GM21737 (cell line): ENCODE results near the gene RAD23A.

ENCODE experiments used
- ATAC-seq: cut with Tn5 transposase; IDR thresholded peaks from one replicate; pipeline ENCODE4 v1.9.1; 2021; ENCODE audit warnings: mild to moderate bottlenecking, moderate library complexity; ENCODE audit not compliant: unreplicated experiment

The RAD23A gene

GRCh38 chr19:12984143-12984627, 38.5 kb downstream of the RAD23A start:
- ATAC-seq, result no peak

DNA sequence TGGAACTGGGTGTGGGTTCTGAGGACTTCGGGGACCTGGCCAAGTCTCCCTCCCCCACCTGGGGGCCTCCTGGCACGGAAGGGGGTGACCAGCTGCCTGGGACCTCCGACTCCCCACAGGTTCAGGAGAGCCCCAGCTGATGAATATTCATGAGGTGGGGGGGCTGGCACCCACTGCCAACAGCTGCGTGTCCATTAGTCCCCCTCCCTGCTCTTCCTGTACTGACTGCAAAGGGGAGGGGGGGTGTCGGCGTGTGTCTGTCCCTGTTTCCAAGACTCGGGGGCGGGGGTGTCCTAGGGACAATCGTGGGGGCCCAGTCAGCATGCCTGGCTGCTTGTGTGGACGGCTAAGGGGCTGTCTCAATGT, 39.0 kb downstream of the RAD23A start:
- ATAC-seq, result no peak

- ATAC-seq, result no peak
Measured at GRCh38 chr19:12985049-12985776, 39.6 kb downstream of the RAD23A start.

DNA sequence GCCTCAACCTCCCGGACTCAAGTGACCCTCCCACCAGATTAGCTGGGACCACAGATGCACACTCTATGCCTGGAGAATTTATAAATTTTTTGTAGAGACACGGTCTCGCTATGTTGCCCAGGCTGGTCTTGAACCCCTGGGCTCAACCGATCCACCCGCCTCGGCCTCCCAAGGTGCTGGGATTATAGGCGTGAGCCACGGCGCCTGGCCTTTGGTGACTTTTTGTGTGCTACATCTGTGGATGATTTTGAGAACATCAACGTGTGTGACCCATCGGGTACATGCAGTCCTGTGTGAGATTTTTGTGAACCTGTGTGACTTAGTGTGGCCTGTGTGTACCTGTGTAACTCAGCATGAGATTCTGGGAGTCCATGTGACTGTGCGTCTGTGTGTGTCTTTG, 41.1 kb downstream of the RAD23A start:
- no peak for ATAC-seq

- ATAC-seq, result no peak
Measured at GRCh38 chr19:12987190-12987589, 41.5 kb downstream of the RAD23A start.

DNA sequence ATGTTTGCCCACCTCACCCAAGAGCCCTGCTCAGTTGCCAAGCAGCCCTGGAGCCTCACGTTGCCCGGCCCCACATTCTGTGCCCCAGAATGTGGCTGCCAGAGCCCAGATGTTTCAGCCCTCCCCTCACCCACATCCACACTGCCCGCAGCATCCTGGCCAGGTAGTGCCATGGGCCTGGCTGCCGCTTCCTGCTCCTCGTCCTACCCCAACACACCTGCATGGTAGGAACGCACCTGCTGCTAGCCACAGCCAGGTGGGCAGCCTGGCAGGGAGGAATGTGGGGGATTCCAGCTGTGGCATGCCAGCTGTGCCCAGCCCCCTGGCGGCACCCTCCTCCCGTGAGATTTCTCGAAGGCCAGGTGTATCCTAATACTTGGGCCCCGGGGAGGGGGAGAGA, 42.1 kb downstream of the RAD23A start:
- ATAC-seq, result no peak

GRCh38 chr19:12990431-12990830, 44.8 kb downstream of the RAD23A start:
- no peak for ATAC-seq

DNA sequence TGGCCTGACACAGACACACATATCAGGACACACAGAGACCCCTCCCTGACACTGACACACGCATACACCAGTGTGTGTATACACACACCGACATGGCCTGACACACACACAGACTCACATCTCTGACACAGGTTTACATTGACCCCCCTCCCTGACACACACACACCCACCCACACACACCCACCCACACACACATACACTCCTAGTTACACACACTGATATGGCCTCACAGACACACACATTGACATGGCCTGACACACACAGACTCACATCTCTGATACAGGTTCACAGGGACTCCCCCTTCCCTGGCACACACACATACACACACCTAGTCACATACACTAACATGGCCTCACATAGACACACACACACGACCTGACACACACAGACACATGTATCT, 45.2 kb downstream of the RAD23A start:
- no peak for ATAC-seq

DNA sequence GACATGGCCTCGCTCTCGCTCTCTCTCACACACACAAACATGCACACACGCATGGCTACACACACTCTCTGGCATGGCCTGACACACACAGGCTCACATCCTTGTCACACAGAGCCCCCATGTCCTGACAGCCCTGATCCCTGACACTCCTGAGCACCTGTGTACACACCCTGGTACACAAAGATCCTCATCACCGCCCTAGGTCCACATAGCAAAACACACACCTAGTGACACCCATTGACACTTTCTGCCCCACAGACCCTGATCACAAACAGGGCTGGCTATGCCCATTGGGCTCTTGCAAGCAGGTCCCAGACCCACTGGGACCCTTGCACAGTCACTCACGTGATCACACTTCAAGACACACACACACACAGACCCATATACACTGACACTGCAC, 45.6 kb downstream of the RAD23A start:
- no peak for ATAC-seq

DNA sequence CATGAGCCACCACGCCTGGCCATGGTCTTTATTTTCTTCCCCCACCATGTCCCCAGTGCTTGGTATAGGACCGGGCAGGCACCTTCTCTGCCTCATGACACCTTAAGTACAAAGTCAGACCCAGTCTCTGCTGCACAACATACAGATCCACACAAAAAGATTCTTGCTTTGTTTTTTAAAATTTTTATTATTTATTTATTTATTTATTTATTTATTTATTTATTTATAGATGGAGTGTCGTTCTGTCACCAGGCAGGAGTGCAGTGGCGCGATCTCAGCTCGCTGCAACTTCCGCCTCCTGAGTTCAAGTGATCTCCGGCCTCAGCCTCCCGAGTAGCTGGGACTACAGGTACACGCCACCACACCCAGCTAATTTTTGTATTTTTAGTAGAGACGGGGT, 47.1 kb downstream of the RAD23A start:
- ATAC-seq, result no peak

- no peak for ATAC-seq
Measured at GRCh38 chr19:12993562-12993961, 47.9 kb downstream of the RAD23A start.

- ATAC-seq, result no peak
Measured at GRCh38 chr19:12994701-12995595, 49.3 kb downstream of the RAD23A start, which contains the start of gene NFIX. TSS of gene NFIX (plus strand) at chr19:12995475. CDS start at chr19:12995838, 363 bp downstream.

DNA sequence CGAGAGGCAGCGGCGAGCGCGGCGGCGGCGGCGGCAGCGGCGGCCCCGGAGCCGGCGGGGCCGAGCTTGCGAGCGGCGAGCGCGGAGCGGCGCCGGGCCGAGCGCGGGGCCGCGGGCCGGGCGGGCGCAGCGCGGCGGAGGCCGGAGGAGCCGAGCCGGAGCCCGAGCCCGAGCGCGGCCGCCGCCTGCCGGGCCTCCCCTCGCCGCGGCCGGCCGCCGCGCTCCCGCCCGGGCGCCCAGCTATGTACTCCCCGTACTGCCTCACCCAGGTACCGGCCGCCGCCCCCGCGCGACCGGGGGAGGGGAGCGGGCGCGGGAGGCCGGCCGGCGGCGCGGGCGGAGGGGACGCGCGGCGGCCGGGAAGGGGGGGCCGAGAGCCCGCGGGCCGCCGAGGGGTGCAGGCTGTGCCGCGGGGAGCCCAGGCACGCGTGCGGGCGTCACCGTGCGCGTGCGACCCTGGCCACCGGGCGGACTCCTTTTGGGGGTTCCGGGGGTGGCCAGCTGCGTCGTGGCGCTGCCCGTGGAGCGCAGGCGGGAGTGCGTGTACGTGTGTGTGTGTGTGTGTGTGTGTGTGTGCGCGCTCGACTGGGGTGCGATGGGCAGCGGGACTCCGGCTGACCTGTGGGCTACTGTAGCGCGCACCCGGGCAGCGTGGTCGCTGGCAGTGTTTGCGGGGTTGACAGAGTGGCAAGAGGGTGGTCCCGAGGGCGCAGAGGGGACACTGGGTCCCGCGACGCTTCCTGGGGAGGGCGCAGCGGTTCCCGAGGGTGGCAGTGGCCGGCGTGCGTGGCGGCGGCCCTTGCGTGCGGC, 50.1 kb downstream of the RAD23A start:
- no peak for ATAC-seq

DNA sequence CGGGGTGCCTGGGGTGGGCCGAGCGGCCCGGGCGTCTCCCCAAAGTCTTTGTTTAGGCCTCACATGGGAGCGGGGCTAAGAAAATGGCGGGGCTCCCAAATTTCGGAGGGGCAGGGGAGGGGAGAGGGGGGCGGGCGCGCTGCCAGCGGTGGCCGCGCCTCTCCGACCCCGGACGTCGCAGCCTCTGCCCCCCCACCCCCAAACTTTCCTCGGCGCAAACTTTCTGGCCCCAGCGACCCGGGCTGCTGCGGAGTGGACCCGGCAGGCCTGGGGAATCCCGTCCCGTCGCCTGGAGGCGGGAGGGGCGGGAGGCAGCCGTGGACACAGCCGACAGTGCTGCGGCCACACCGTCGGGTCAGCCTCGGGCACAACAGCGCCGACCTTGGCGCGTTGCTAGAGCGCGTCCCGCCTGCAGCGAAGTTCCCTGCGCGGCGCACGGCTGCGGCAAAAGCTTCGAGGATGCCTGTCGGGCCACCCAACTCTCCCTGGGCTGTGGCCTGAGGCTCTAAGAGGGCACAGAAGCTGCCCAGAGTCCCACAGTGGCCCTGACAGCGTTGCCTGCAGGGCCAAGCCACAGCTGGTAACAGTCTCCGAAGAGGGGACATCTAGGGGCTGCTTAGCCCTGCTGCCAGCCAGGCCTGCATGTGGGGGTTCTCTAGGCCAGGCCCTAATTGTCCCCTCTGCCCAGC, 50.9 kb downstream of the RAD23A start:
- ATAC-seq, result no peak

DNA sequence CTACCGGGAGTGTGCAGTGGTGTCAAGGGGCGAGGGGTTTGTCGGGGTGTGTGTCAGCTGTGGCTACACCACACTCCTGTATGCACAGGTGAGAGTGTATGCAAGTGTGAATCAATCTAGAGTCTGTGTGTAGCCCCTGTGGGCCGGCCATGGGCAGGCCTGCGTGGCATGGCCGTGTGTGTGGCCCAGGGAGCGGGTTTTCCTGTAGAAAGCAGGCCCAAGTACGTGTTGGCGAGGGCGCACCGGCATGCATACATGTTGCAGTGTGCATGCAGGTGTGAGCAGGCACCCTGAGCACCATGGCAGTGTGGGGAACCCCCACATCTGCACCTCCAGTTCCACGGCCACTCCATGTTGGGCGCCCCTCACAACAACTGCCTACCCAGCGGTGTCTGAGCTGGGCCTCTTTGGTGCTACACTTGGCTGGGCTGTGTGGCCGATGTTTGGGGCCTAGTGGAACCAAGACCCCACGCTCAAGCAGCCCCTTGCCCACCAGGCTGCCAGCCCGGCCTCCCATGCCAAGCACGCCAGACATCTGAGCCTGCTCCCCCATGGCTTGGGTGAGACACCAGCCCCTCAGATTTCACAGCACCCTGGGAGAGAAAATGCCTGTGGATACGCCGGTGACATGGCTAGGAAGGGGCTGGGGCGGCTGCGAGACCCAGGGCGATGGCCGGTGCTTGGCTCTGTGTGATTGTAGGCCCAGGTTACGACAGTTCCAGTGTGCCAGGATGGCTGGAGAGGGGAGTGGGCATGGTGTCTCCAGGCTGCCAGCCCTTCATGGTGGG, 51.7 kb downstream of the RAD23A start:
- no peak for ATAC-seq

GRCh38 chr19:12997967-12998940, 52.6 kb downstream of the RAD23A start:
- ATAC-seq, result no peak

- no peak for ATAC-seq
Measured at GRCh38 chr19:13001166-13001501, 55.5 kb downstream of the RAD23A start.

GRCh38 chr19:13001502-13002165, 56.0 kb downstream of the RAD23A start:
- ATAC-seq, result no peak
